ENCODE results near the gene SWI5.

The SWI5 gene

DNA sequence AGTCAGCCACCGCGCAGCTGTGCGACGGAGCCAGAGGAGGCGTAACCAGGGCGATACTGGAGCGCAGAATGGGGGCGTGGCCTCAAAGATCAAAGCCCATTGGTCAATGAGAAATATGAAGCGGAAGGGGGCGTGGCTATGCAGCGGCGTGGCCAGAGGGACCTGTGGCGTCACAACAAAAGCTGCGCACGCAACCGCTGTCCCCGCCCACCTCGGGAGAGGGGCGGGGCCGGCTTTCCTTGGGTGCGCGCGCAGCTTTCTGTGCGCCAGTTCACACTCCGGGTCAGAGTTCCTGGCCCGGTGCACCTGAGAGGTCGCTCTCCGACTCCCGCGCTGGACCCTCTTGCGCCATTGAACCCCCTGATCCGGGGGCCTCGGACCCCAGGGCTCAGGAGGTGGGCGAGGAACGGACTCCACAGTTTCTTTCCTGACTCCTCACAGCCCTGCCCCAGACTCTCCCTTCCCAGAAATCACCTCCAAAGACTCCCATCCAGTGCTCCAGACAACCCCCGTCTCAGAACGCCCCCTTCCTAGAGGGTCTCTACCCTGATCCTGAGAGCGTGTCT lies at the start of gene SWI5:
SWI5 (plus strand) TSS at position 269 of the 566 bp plus-strand sequence.
- TF ChIP-seq TCF12 (IDR thresholded peaks at IDR 0.05; ENCODE audit: low read depth) (0 out of 2 replicates have a peak, but pooled peaks have one; percentile 11), NFIC (IDR thresholded peaks at IDR 0.05) (peak; percentile 36; the same call in 1 of the 2 replicates), TEAD4 (IDR thresholded peaks at IDR 0.05) (no peak), ZBTB7A (IDR thresholded peaks at IDR 0.05; ENCODE audit: low read depth) (no peak), CREB1 (IDR thresholded peaks at IDR 0.05; ENCODE audit: low read depth) (peak; percentile 46; the same call in 1 of the 2 replicates), REST (IDR thresholded peaks at IDR 0.05; ENCODE audit: low read depth) (no peak), RAD21 (IDR thresholded peaks at IDR 0.05; ENCODE audit: low read depth) (no peak), FOXM1 (IDR thresholded peaks at IDR 0.05; ENCODE audit: borderline replicate concordance, low read depth) (no peak), CEBPB (IDR thresholded peaks at IDR 0.05) (peak; percentile 39; the same call in 1 of the 2 replicates), MAX (IDR thresholded peaks at IDR 0.05) (peak; percentile 8; the same call in 1 of the 2 replicates), TAF1 (IDR thresholded peaks at IDR 0.05; ENCODE audit: low read depth) (peak; percentile 90), YY1 (IDR thresholded peaks at IDR 0.05; ENCODE audit: low read depth) (no peak), EGR1 (IDR thresholded peaks at IDR 0.05) (no peak), EP300 (IDR thresholded peaks at IDR 0.05; ENCODE audit: borderline replicate concordance) (no peak)
- TF ChIP-seq, protein P1, sequence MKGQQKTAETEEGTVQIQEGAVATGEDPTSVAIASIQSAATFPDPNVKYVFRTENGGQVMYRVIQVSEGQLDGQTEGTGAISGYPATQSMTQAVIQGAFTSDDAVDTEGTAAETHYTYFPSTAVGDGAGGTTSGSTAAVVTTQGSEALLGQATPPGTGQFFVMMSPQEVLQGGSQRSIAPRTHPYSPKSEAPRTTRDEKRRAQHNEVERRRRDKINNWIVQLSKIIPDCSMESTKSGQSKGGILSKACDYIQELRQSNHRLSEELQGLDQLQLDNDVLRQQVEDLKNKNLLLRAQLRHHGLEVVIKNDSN (IDR thresholded peaks at IDR 0.05), result peak; percentile 51

DNA sequence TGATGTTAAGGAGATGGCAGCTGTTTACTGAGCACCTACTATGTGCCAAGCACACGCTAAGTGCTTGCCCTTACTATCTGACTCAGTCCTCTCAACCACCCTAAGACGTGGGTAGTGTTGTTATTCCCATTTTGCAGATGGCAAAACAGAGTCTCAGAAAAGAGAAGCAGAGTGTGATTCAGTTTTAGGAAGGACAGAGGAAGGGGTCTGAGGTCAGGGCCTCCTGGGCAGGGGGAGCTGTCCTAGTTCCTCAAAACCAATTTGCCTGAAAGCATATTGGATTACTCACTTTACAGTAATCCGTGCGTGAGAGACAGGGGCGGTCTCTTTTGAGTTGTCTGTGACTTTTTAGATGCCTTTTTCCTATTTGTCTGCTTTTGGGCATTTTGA lies 49.7 kb upstream of the SWI5 start:
- TF ChIP-seq CEBPB (IDR thresholded peaks at IDR 0.05), result no peak
- TF ChIP-seq, protein P1 (IDR thresholded peaks at IDR 0.05), result no peak
- no peak for TF ChIP-seq EGR1 (IDR thresholded peaks at IDR 0.05)
- TF ChIP-seq RAD21 (IDR thresholded peaks at IDR 0.05; ENCODE audit: low read depth), result no peak
- TF ChIP-seq ZBTB7A (IDR thresholded peaks at IDR 0.05; ENCODE audit: low read depth), result no peak
- TF ChIP-seq REST (IDR thresholded peaks at IDR 0.05; ENCODE audit: low read depth), result no peak
- no peak for TF ChIP-seq MAX (IDR thresholded peaks at IDR 0.05)
- no peak for TF ChIP-seq EP300 (IDR thresholded peaks at IDR 0.05; ENCODE audit: borderline replicate concordance)
- TF ChIP-seq TAF1 (IDR thresholded peaks at IDR 0.05; ENCODE audit: low read depth), result no peak
- no peak for TF ChIP-seq YY1 (IDR thresholded peaks at IDR 0.05; ENCODE audit: low read depth)
- TF ChIP-seq CREB1 (IDR thresholded peaks at IDR 0.05; ENCODE audit: low read depth), result no peak
- TF ChIP-seq FOXM1 (IDR thresholded peaks at IDR 0.05; ENCODE audit: borderline replicate concordance, low read depth), result no peak

DNA sequence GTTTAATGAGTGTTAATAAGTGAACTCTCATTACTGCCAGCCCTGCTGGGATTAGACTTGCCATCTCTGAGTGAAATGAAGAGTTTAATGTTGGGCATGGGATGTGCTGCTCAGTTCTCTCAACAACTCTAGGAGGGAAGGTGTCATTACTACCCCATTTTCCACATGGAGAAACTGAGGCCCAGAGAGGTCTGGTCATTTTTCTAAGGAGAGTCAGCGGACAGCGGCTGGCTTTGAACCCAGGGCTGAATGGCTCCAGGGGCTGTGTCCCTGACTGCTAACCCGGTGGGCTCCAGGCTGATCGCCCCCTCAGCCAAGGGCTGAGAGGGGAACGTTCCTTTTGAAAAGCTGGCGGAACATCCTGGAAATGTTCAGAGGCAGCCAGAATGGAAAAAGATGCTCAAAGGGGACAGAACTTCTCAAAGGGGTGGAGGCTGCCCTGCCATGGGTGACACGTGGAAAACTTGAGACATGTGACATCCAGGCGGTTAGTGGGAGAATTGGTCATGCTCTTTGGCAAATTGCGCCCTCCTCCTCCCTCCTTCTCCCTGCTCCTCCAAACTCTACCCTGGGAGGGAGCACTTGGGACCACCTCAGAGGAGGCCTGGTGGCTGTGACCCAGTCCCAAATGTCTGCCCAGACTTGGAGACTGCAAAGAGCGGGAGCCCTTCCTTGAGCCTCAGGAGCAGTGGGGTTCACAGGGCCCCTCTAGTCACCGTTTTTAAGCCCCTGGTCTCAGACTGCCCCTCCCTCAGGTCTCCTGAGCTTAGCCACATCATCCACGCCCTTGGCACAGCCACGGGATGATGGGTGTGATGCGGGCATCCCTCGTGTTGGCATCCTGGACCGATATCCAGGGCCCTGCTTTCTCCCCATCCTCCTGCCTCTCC lies 44.2 kb upstream of the SWI5 start:
- TF ChIP-seq TAF1 (IDR thresholded peaks at IDR 0.05; ENCODE audit: low read depth), result no peak
- no peak for TF ChIP-seq CREB1 (IDR thresholded peaks at IDR 0.05; ENCODE audit: low read depth)
- TF ChIP-seq TEAD4 (IDR thresholded peaks at IDR 0.05), result no peak
- no peak for TF ChIP-seq RAD21 (IDR thresholded peaks at IDR 0.05; ENCODE audit: low read depth)
- no peak for TF ChIP-seq REST (IDR thresholded peaks at IDR 0.05; ENCODE audit: low read depth)
- no peak for TF ChIP-seq EP300 (IDR thresholded peaks at IDR 0.05; ENCODE audit: borderline replicate concordance)
- no peak for TF ChIP-seq TCF12 (IDR thresholded peaks at IDR 0.05; ENCODE audit: low read depth)
- no peak for TF ChIP-seq MAX (IDR thresholded peaks at IDR 0.05)
- no peak for TF ChIP-seq EGR1 (IDR thresholded peaks at IDR 0.05)
- no peak for TF ChIP-seq FOXM1 (IDR thresholded peaks at IDR 0.05; ENCODE audit: borderline replicate concordance, low read depth)
- no peak for TF ChIP-seq CEBPB (IDR thresholded peaks at IDR 0.05)
- no peak for TF ChIP-seq NFIC (IDR thresholded peaks at IDR 0.05)
- TF ChIP-seq YY1 (IDR thresholded peaks at IDR 0.05; ENCODE audit: low read depth), result no peak
- TF ChIP-seq, protein P1 (IDR thresholded peaks at IDR 0.05), result no peak
- TF ChIP-seq ZBTB7A (IDR thresholded peaks at IDR 0.05; ENCODE audit: low read depth), result no peak

Measured in Ishikawa (cell line).